Esophagus squamous epithelium (tissue), 4 donors: ENCODE results near the gene ABHD15.

Experiments used
- POLR2A ChIP-seq, 4 donors: fragments of 450-650 bp; IDR thresholded peaks; one replicate each; pipeline ENCODE4 v1.6.1; 2017; ENCODE audit warnings: antibody characterized with exemption in 4 of 4, mild to moderate bottlenecking in 4 of 4, moderate library complexity in 3 of 4
- TF ChIP-seq, protein P1 (sequence below), 6 experiments: fragments of 450-650 bp in 4 of 6; fragments of 200-600 bp in 2 of 6; sonication (generic) in 2 of 6; IDR thresholded peaks; one replicate each; pipeline ENCODE4 v1.5.1; 2016 to 2019; ENCODE audit warnings: antibody characterized with exemption in 6 of 6, mild to moderate bottlenecking in 4 of 6, moderate library complexity in 4 of 6

- TF ChIP-seq, protein P1, sequence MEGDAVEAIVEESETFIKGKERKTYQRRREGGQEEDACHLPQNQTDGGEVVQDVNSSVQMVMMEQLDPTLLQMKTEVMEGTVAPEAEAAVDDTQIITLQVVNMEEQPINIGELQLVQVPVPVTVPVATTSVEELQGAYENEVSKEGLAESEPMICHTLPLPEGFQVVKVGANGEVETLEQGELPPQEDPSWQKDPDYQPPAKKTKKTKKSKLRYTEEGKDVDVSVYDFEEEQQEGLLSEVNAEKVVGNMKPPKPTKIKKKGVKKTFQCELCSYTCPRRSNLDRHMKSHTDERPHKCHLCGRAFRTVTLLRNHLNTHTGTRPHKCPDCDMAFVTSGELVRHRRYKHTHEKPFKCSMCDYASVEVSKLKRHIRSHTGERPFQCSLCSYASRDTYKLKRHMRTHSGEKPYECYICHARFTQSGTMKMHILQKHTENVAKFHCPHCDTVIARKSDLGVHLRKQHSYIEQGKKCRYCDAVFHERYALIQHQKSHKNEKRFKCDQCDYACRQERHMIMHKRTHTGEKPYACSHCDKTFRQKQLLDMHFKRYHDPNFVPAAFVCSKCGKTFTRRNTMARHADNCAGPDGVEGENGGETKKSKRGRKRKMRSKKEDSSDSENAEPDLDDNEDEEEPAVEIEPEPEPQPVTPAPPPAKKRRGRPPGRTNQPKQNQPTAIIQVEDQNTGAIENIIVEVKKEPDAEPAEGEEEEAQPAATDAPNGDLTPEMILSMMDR (IDR thresholded peaks at IDR 0.05): no peak
- TF ChIP-seq POLR2A (IDR thresholded peaks at IDR 0.05): no peak
Measured at GRCh38 chr17:29603109-29603674, 36.4 kb upstream of the ABHD15 start.
